Neutrophil (primary cell): ENCODE data around the gene TTC21A.

Experiments
- H3K27ac ChIP-seq: fragments of 200-600 bp; sonication (generic); 2 replicates; pipeline ENCODE4 v1.5.1; 2016; ENCODE audit warnings: mild to moderate bottlenecking, moderate library complexity
- H3K27me3 ChIP-seq: fragments of 200-600 bp; sonication (generic); 2 replicates; pipeline ENCODE4 v1.6.0; 2016; ENCODE audit warnings: mild to moderate bottlenecking
- H3K36me3 ChIP-seq: fragments of 200-600 bp; sonication (generic); 2 replicates; pipeline ENCODE4 v1.5.1; 2017
- H3K4me1 ChIP-seq, 2 experiments: fragments of 200-600 bp in 1 of 2; sonication (generic) in 1 of 2; 1 replicate in 1 of 2; 2 replicates in 1 of 2; pipeline versions ENCODE4 v1.5.1 to v1.6.1; 2013 to 2016; ENCODE audit warnings: low read depth in 1 of 2, low read length in 1 of 2, mild to moderate bottlenecking in 1 of 2, moderate library complexity in 1 of 2; ENCODE audit not compliant: control insufficient read depth in 1 of 2, insufficient read depth in 1 of 2
- H3K4me3 ChIP-seq, 2 experiments: fragments of 200-600 bp in 1 of 2; sonication (generic) in 1 of 2; 1 replicate in 1 of 2; 2 replicates in 1 of 2; pipeline ENCODE4 v1.5.1; 2013 to 2016; ENCODE audit warnings: low read depth in 1 of 2, low read length in 1 of 2, mild to moderate bottlenecking in 1 of 2, moderate library complexity in 1 of 2
- H3K9me3 ChIP-seq: fragments of 200-600 bp; sonication (generic); 2 replicates; pipeline ENCODE4 v1.5.1; 2016
- TF ChIP-seq, protein P1 (sequence below): fragments of 200-600 bp; sonication (generic); IDR thresholded peaks from 2 replicates; pipeline ENCODE4 v1.5.1; 2016; ENCODE audit warnings: antibody characterized with exemption

Gene TTC21A

DNA sequence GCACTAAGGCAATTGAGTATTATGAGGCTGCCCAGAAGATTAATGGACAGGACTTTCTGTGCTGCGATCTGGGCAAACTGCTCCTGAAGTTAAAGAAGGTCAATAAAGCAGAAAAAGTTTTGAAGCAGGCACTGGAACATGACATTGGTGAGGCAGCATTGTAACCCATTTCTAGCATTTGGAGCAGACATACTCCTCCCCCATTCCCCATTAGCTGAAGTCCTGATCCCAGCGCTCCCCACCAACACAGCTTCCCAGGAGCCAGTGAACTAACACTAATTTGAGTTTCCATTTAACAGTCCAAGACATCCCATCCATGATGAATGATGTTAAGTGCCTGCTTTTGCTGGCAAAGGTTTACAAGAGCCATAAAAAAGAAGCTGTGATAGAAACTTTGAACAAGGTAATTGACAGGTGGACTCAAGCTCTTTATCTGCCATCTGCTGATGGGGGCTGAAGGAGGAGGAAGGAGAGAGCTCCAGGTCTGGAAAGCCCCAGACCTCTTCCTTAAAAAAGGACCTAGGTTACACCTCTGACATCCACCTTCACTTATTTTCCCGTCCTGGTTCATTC is 23.3 kb downstream of the TTC21A start:
- H3K36me3 ChIP-seq = no peaks in the 10 kb centered on the region
- H3K27me3 ChIP-seq = no peaks in the 10 kb centered on the region
- no peak overlapping the region for H3K4me3 ChIP-seq
- H3K4me1 ChIP-seq = peaks cover 0 to 9% of the 10 kb centered on the region in 2 experiments
- H3K27ac ChIP-seq = no peak overlapping the region
- H3K9me3 ChIP-seq = no peaks in the 10 kb centered on the region
- TF ChIP-seq, protein P1, sequence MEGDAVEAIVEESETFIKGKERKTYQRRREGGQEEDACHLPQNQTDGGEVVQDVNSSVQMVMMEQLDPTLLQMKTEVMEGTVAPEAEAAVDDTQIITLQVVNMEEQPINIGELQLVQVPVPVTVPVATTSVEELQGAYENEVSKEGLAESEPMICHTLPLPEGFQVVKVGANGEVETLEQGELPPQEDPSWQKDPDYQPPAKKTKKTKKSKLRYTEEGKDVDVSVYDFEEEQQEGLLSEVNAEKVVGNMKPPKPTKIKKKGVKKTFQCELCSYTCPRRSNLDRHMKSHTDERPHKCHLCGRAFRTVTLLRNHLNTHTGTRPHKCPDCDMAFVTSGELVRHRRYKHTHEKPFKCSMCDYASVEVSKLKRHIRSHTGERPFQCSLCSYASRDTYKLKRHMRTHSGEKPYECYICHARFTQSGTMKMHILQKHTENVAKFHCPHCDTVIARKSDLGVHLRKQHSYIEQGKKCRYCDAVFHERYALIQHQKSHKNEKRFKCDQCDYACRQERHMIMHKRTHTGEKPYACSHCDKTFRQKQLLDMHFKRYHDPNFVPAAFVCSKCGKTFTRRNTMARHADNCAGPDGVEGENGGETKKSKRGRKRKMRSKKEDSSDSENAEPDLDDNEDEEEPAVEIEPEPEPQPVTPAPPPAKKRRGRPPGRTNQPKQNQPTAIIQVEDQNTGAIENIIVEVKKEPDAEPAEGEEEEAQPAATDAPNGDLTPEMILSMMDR = no peak

DNA sequence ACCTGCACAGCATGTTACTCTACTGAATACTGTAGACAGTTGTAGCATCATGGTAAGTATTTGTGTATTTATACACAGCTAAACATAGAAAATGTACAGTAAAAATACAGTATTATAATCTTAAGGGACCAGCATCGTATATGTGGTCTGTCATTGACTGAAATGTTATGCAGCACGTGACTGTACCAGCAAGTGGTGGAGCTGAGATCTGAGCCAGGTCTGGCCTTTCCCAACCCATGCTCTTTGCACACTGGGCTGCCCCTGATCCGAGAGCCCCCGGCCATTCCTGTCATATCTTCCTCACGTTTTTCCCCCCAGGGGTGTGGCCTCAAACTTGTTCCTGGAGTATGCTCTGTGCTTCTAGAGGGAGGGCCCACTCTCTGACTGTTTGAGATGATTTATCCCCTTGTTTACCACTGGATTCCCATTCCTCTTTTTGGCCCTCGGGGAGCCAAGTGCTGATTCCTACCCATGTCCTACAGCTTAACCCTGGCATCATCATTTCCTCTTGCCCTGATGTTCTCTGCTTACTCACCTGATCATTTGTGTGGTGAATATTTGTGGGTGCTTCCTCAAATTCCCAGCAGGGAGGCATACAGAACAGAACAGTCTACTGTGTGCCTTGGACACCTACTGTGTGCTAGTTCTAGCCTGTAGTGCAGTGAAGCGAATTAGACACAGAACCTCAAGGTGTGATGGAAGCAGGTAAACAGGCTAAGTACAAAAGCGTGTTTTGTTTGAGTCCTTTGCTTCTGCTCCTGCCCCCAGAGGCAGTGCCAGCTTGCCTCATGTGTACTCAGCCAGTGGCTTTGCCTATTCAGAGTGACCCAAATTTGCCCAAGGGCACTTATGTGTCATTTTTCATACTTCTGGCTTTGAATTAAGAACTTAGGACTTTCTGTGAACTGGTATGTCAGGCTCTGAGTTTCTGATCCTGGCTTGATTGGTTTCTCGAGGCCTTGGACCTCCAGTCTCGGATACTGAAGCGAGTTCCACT is 24.9 kb downstream of the TTC21A start:
- Histone ChIP-seq H3K27ac (no peak overlapping the region), H3K4me3 (no peak overlapping the region), H3K9me3 (no peaks in the 10 kb centered on the region), H3K36me3 (no peaks in the 10 kb centered on the region), H3K27me3 (no peaks in the 10 kb centered on the region), H3K4me1 (no peaks in the 10 kb centered on the region)
- TF ChIP-seq, protein P1 = no peak

DNA sequence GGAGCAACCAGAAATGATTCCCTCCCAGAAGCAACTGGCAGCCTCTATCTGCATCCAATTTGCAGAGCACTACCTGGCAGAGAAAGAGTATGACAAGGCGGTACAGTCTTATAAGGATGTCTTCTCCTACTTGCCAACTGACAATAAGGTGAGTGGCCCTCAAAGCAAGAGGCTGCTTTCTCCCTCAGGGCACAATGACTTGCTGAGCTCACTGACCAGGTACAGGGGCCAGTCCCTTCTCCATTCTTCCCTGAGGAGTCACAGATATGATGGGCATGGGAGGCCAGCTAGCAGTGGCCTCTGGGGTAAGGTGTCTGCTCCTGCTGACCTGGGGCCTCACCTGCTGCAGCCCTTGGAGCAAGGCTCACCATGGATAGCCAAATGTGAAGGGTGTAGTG is 25.6 kb downstream of the TTC21A start:
- no peak overlapping the region for H3K27ac ChIP-seq
- no peaks in the 10 kb centered on the region for H3K4me1 ChIP-seq
- TF ChIP-seq, protein P1 = no peak
- H3K4me3 ChIP-seq = no peak overlapping the region
- H3K36me3 ChIP-seq = no peaks in the 10 kb centered on the region
- no peaks in the 10 kb centered on the region for H3K27me3 ChIP-seq
- no peaks in the 10 kb centered on the region for H3K9me3 ChIP-seq

DNA sequence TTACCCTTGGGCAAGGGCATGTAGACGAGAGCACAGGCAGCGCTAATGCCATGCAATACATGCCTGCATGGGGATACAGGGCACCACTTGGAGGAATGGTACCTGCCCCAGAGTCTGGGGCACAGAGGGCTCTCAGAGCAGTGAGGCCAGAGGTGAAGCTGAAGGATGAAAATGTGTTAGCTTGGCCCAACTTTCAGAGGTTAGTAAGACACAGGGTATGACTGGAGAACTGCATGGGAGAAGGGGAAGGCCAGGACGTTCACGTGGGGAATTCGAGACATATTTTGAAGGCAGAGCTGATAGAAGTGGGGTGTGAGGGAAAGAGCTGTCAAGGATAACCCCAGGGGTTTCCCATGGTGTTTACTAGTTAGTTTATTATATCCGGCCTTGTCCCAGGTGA is 26.3 kb downstream of the TTC21A start:
- Histone ChIP-seq H3K27ac (no peak overlapping the region), H3K9me3 (no peaks in the 10 kb centered on the region), H3K27me3 (no peaks in the 10 kb centered on the region), H3K4me3 (no peak overlapping the region), H3K36me3 (no peaks in the 10 kb centered on the region), H3K4me1 (no peaks in the 10 kb centered on the region)
- TF ChIP-seq, protein P1 = no peak

DNA sequence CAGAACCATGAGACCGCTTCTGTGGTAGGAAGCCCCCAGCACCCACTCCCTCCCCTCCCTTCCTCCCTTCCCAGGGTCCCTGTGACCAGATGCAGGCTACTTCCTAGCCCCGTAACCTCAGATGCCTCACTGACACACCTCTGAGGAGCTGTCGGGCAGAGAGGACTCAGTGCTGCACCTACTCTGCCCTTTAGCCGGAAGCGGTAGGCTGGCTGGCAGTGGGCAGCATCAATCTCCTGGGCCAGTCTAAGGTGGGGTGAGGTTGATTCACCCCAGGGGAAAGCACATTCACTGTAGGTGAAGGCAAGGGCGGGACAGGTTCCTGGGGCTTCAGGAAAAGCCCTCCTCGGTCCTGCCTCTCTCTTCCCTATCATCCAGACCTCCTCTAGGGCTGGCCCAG is 26.8 kb downstream of the TTC21A start:
- Histone ChIP-seq H3K4me3 (no peak overlapping the region), H3K27ac (no peak overlapping the region), H3K27me3 (no peaks in the 10 kb centered on the region), H3K4me1 (no peaks in the 10 kb centered on the region), H3K36me3 (no peaks in the 10 kb centered on the region), H3K9me3 (no peaks in the 10 kb centered on the region)
- TF ChIP-seq, protein P1 = no peak
